GM20000 (cell line): Measurements from ENCODE around the gene CASKIN1.

ENCODE experiments used
- DNase-seq: peaks from one replicate; pipeline ENCODE4 v3.0.0; 2012; ENCODE audit warnings: low spot score
- TF ChIP-seq, protein P1 (sequence below): IDR thresholded peaks from 2 replicates; pipeline ENCODE4 v1.5.1; 2012; ENCODE audit warnings: mild to moderate bottlenecking, control low read depth; ENCODE audit errors: extremely low read depth, missing control alignments

The CASKIN1 gene

DNA sequence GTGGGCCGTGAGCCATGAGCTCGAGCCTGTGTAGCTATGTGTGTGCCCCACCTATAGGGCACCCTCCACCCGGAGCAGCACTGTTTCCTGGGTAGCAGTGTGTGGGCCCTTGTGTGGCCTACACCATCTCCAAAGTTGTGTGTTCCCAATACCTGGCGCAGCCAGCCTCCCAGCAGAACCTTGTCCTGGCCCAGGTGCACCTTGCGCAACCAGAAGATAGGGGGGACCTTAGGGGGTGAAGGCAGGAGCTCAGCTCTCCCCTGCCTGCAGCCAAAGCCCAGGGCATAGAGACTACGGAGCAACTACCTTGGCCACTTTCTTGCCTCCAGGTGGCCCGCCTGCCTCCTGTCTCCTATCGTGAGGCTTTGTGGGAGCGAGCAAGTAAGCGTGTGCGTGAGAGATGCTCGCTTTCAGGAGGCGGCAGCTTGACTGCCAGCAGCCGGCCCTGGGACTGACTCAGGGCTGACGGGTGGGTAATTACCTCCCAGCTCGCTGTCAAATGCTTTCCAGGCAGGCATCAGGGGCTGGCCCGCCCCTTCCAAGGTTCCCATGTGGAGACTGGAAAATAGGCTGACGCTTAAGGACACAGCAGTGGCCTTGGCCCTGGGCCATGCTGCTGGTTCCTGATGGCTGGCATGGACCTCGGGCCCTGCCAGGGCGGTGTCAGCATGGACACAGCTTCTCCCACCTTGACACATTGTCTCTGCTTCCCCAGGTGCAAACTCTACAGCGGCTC lies 21.8 kb downstream of the CASKIN1 start:
- TF ChIP-seq, protein P1, sequence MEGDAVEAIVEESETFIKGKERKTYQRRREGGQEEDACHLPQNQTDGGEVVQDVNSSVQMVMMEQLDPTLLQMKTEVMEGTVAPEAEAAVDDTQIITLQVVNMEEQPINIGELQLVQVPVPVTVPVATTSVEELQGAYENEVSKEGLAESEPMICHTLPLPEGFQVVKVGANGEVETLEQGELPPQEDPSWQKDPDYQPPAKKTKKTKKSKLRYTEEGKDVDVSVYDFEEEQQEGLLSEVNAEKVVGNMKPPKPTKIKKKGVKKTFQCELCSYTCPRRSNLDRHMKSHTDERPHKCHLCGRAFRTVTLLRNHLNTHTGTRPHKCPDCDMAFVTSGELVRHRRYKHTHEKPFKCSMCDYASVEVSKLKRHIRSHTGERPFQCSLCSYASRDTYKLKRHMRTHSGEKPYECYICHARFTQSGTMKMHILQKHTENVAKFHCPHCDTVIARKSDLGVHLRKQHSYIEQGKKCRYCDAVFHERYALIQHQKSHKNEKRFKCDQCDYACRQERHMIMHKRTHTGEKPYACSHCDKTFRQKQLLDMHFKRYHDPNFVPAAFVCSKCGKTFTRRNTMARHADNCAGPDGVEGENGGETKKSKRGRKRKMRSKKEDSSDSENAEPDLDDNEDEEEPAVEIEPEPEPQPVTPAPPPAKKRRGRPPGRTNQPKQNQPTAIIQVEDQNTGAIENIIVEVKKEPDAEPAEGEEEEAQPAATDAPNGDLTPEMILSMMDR = no peak
- no peak for DNase-seq

DNA sequence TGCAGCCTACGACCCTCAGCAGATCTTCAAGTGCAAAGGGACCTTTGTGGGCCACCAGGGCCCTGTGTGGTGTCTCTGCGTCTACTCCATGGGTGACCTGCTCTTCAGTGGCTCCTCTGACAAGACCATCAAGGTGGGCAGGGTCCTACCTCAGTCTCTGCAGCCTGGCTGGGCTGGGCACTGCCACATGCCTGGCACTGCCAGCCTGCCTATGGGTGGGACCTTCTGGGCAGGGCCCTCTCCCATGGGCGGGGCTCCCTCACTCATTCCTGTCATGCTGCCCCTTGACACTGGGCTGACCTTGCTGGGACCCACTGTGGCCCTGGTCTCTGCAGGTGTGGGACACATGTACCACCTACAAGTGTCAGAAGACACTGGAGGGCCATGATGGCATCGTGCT lies 22.5 kb downstream of the CASKIN1 start:
- no peak for DNase-seq
- TF ChIP-seq, protein P1 = no peak

DNA sequence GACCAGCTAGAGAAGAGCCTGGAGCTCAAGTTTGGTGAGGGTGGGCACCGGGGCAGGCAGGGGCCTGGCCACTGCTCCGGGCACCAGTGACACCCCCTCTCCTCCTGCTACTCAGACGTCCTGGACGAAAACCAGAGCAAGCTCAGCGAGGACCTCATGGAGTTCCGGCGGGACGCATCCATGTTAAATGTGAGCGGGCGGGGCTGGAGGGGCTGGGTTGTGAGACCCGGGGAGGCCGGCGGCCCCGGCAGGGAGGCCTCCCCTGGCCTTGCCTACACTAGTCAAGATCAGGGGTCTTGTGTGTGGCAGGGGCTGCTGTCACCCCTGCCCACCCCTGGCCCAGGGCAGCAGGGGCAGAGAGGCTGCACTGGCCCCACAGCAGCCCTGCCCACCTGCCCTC lies 23.0 kb downstream of the CASKIN1 start:
- TF ChIP-seq, protein P1 = no peak
- DNase-seq = no peak

DNA sequence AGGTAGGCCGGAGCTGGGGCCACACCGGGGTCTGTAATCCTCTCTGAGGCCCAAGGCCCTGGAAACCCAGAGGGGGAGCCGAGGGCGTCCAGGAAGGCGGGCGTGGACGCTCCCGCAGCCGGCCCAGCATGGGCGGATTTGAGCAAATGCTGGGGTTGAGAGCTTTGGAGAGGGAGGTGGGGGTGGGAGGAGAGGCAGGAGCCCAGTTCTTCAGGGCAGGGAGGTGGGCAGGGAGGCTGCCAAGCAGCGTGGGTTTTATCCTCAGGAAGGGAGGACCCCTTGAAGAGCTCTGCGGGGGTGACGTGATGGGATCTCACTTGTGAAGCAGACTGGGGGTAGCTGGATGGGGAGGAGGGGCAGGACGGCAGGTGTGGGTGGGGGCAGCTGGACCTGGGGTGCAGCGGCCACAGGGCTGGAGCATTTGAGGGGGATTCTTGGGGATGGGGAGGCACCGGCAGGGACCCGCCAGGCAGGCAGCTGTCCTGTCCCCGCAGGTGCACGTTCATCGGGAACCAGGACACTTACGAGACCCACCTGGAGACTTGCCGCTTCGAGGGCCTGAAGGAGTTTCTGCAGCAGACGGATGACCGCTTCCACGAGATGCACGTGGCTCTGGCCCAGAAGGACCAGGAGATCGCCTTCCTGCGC lies 23.6 kb downstream of the CASKIN1 start:
- no peak for DNase-seq
- TF ChIP-seq, protein P1 = no peak

DNA sequence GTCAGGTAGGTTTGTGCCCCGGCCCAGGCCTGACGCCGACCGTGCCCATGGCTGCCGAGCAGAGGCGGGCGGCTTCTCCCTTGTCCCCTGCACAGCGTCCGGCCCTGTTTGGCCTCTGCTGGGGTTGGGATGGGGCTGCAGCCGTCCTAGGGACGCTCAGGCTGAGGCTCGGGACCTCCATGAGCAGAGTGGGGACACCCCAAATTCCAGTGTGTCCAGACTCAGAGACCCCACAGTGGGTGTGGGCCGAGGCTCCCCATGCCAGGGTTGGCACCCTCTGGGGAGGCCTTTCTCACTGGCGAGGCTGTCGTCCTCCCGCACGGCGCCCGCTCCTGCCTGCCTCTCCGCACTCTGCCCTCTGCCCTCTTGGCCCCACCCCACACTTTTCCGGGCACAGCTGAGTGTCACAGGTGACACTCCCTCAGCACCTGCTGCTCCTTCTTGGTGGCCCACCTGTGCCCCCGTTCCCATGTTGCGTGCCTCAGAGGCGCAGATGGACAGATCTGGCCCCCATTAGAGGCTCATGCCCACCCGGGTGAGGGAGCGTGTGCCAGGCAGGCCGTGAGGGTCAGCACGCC lies 24.7 kb downstream of the CASKIN1 start:
- no peak for DNase-seq
- TF ChIP-seq, protein P1 = no peak

DNA sequence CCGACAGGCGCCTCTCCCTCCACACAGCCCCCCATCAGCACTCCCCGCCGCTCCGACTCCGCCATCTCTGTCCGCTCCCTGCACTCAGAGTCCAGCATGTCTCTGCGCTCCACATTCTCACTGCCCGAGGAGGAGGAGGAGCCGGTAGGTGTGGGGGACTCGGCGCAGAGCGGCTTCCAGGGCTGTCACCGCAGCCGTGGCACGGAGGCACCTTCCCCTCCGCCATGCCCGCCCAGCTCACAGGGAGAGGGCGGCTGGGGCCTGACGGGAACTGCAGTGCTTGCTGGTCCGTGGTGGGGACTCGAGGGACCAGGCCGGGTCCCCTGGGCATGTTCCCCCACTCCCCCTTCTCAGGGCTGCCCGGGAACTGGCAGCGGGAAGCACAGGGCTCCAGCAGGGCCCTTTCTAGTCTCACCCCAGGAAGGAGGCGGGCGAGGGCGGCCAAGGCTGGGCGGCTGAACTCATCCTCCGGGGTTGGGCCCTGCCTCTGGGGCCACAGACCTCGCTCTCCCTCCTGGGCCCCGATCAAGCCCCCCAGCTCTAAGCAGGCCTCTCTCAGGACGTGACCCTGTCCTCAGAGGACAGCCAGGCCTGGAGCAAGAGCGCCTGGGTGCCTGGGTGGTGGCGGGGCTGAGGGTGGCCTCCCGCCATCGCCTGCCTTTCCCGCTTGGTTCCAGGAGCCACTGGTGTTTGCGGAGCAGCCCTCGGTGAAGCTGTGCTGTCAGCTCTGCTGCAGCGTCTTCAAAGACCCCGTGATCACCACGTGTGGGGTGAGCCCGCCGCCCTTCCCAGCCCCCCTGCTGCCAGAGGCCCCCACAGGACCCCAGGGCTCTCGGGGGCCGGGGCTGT lies 25.6 kb downstream of the CASKIN1 start:
- TF ChIP-seq, protein P1 = no peak
- no peak for DNase-seq
